Measurements from ENCODE around the gene SH3YL1. TPM values are rescaled to one million over a fixed set of nuclear protein-coding genes. Genes with fewer than 3 reads are reported as not detected.

SH3YL1 gene
- total and polyA plus RNA-seq, 4 donors: 6.4 to 19.2 (median 13.9) TPM

GRCh38 chr2:253202-253638 lies 10.6 kb downstream of the SH3YL1 start:
- DNase-seq (ENCODE audit: low spot score): no peak
- Histone ChIP-seq H3K9me3 (ENCODE audit: control insufficient read depth in 4 of 4, low read length in 3 of 4) (no peaks in the 10 kb centered on the region), H3K27me3 (ENCODE audit: control insufficient read depth in 4 of 4, insufficient read depth in 4 of 4, low read length in 3 of 4) (no peaks in the 10 kb centered on the region), H3K4me3 (ENCODE audit: low read depth in 1 of 3, low read length in 3 of 3) (no peak overlapping the region), H3K9ac (ENCODE audit: low read depth in 1 of 2, low read length in 2 of 2) (no peak overlapping the region), H3K27ac (ENCODE audit: low read depth in 1 of 2, low read length in 2 of 2) (no peak overlapping the region), H3K4me1 (ENCODE audit: control insufficient read depth in 4 of 4, insufficient read depth in 4 of 4, low read length in 3 of 4) (no peaks in the 10 kb centered on the region), H3K36me3 (ENCODE audit: control insufficient read depth in 4 of 4, insufficient read depth in 3 of 4, low read depth in 1 of 4, low read length in 3 of 4) (no peaks in the 10 kb centered on the region)
- TF ChIP-seq EGR1 (IDR thresholded peaks at IDR 0.05; ENCODE audit: low read depth in 2 of 2) (no peak), CTCF (IDR thresholded peaks at IDR 0.05; ENCODE audit: low read depth, low read length, missing input control) (no peak), ATF3 (IDR thresholded peaks at IDR 0.05) (no peak), HNF4G (IDR thresholded peaks at IDR 0.05) (no peak), NR2F2 (IDR thresholded peaks at IDR 0.05) (no peak), RAD21 (IDR thresholded peaks at IDR 0.05) (no peak), GABPA (IDR thresholded peaks at IDR 0.05 in 1 of 2, conservative IDR thresholded peaks at IDR 0.05 in 1 of 2) (no peak), YY1 (IDR thresholded peaks at IDR 0.05) (no peak), HNF4A (conservative IDR thresholded peaks at IDR 0.05) (no peak), RXRA (IDR thresholded peaks at IDR 0.05) (no peak), SP1 (IDR thresholded peaks at IDR 0.05) (no peak), REST (IDR thresholded peaks at IDR 0.05) (no peak), TAF1 (conservative IDR thresholded peaks at IDR 0.05) (no peak)
- WGBS: 91% methylated on average over 8 of the region's 8 CpGs

- Histone ChIP-seq H3K4me3 (ENCODE audit: low read depth in 1 of 3, low read length in 3 of 3) (no peak overlapping the region), H3K27me3 (ENCODE audit: control insufficient read depth in 4 of 4, insufficient read depth in 4 of 4, low read length in 3 of 4) (no peaks in the 10 kb centered on the region), H3K36me3 (ENCODE audit: control insufficient read depth in 4 of 4, insufficient read depth in 3 of 4, low read depth in 1 of 4, low read length in 3 of 4) (no peaks in the 10 kb centered on the region), H3K27ac (ENCODE audit: low read depth in 1 of 2, low read length in 2 of 2) (no peak overlapping the region), H3K9ac (ENCODE audit: low read depth in 1 of 2, low read length in 2 of 2) (no peak overlapping the region), H3K9me3 (ENCODE audit: control insufficient read depth in 4 of 4, low read length in 3 of 4) (no peaks in the 10 kb centered on the region), H3K4me1 (ENCODE audit: control insufficient read depth in 4 of 4, insufficient read depth in 4 of 4, low read length in 3 of 4) (no peaks in the 10 kb centered on the region)
- DNase-seq (ENCODE audit: low spot score): no peak
- TF ChIP-seq SP1 (IDR thresholded peaks at IDR 0.05) (no peak), CTCF (IDR thresholded peaks at IDR 0.05; ENCODE audit: low read depth, low read length, missing input control) (no peak), HNF4A (conservative IDR thresholded peaks at IDR 0.05) (no peak), EGR1 (IDR thresholded peaks at IDR 0.05; ENCODE audit: low read depth in 2 of 2) (no peak), GABPA (IDR thresholded peaks at IDR 0.05 in 1 of 2, conservative IDR thresholded peaks at IDR 0.05 in 1 of 2) (no peak), JUND (IDR thresholded peaks at IDR 0.05) (no peak), TAF1 (conservative IDR thresholded peaks at IDR 0.05) (no peak), HNF4G (IDR thresholded peaks at IDR 0.05) (no peak)
- TF ChIP-seq, protein P1, sequence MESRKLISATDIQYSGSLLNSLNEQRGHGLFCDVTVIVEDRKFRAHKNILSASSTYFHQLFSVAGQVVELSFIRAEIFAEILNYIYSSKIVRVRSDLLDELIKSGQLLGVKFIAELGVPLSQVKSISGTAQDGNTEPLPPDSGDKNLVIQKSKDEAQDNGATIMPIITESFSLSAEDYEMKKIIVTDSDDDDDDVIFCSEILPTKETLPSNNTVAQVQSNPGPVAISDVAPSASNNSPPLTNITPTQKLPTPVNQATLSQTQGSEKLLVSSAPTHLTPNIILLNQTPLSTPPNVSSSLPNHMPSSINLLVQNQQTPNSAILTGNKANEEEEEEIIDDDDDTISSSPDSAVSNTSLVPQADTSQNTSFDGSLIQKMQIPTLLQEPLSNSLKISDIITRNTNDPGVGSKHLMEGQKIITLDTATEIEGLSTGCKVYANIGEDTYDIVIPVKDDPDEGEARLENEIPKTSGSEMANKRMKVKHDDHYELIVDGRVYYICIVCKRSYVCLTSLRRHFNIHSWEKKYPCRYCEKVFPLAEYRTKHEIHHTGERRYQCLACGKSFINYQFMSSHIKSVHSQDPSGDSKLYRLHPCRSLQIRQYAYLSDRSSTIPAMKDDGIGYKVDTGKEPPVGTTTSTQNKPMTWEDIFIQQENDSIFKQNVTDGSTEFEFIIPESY (IDR thresholded peaks at IDR 0.05): no peak
- WGBS: 98% methylated on average over 6 of the region's 6 CpGs
Measured at GRCh38 chr2:252001-252602, 11.7 kb downstream of the SH3YL1 start.

All from liver (tissue), 9 donors.